ENCODE data around the gene DPT.

Gene DPT

GRCh38 chr1:168708698-168709404 lies 20.2 kb downstream of the DPT start:
- DNase-seq (ENCODE audit: low read depth), result no peak
- H3K4me3 ChIP-seq (replicated peaks; ENCODE audit: low read depth, low read length), result no peak overlapping the region
- TF ChIP-seq CTCF (IDR thresholded peaks at IDR 0.05; ENCODE audit: low read length, missing control alignments), result no peak

- DNase-seq (ENCODE audit: low read depth), result no peak
- TF ChIP-seq CTCF (IDR thresholded peaks at IDR 0.05; ENCODE audit: low read length, missing control alignments), result no peak
- no peak overlapping the region for H3K4me3 ChIP-seq (replicated peaks; ENCODE audit: low read depth, low read length)
Measured at GRCh38 chr1:168706391-168706992, 22.5 kb downstream of the DPT start.

GRCh38 chr1:168700575-168701268 lies 28.3 kb downstream of the DPT start:
- DNase-seq (ENCODE audit: low read depth), result no peak
- H3K4me3 ChIP-seq (replicated peaks; ENCODE audit: low read depth, low read length), result no peak overlapping the region
- TF ChIP-seq CTCF (IDR thresholded peaks at IDR 0.05; ENCODE audit: low read length, missing control alignments), result no peak

- DNase-seq (ENCODE audit: low read depth), result no peak
- TF ChIP-seq CTCF (IDR thresholded peaks at IDR 0.05; ENCODE audit: low read length, missing control alignments), result no peak
Measured at GRCh38 chr1:168698453-168698852, 30.6 kb downstream of the DPT start.

GRCh38 chr1:168697356-168698126 lies 31.5 kb downstream of the DPT start:
- no peak overlapping the region for H3K4me3 ChIP-seq (replicated peaks; ENCODE audit: low read depth, low read length)
- no peak for TF ChIP-seq CTCF (IDR thresholded peaks at IDR 0.05; ENCODE audit: low read length, missing control alignments)
- no peak for DNase-seq (ENCODE audit: low read depth)

More at GRCh38 chr1:168698453-168698852, 30.6 kb downstream of the DPT start:
- no peak overlapping the region for H3K4me3 ChIP-seq (replicated peaks; ENCODE audit: low read depth, low read length)

- no peak overlapping the region for H3K4me3 ChIP-seq (replicated peaks; ENCODE audit: low read depth, low read length)
- no peak for TF ChIP-seq CTCF (IDR thresholded peaks at IDR 0.05; ENCODE audit: low read length, missing control alignments)
- DNase-seq (ENCODE audit: low read depth), result no peak
Measured at GRCh38 chr1:168696125-168696760, 32.8 kb downstream of the DPT start.
